KMS-11 (cell line): ENCODE measurements around the gene SUDS3.

Experiments
- H2AFZ ChIP-seq: fragments of 200-600 bp; sonication (generic); 2 replicates; pipeline ENCODE4 v1.6.1; 2016; ENCODE audit warnings: antibody characterized with exemption, mixed run types, low read depth
- H3K27ac ChIP-seq: fragments of 200-600 bp; sonication (generic); 2 replicates; pipeline ENCODE4 v1.6.1; 2016; ENCODE audit warnings: mild to moderate bottlenecking, mixed run types
- H3K27me3 ChIP-seq: fragments of 200-600 bp; sonication (generic); 2 replicates; pipeline ENCODE4 v1.6.1; 2017; ENCODE audit warnings: mild to moderate bottlenecking, low read depth, mixed run types, moderate library complexity; ENCODE audit not compliant: insufficient read depth
- H3K36me3 ChIP-seq: fragments of 200-600 bp; sonication (generic); 2 replicates; pipeline ENCODE4 v1.6.1; 2017; ENCODE audit warnings: mild to moderate bottlenecking, mixed run types; ENCODE audit not compliant: insufficient read depth
- H3K4me1 ChIP-seq: fragments of 200-600 bp; sonication (generic); 2 replicates; pipeline ENCODE4 v1.6.1; 2016; ENCODE audit warnings: mild to moderate bottlenecking, low read depth, mixed run types; ENCODE audit not compliant: poor library complexity, severe bottlenecking
- H3K4me2 ChIP-seq: fragments of 200-600 bp; sonication (generic); 2 replicates; pipeline ENCODE4 v1.7.0; 2016; ENCODE audit warnings: mild to moderate bottlenecking, mixed run types
- H3K4me3 ChIP-seq: fragments of 200-600 bp; sonication (generic); IDR thresholded peaks from 2 replicates; pipeline ENCODE4 v1.6.1; 2017; ENCODE audit warnings: low read depth, low read length, mixed read lengths; ENCODE audit not compliant: insufficient read depth
- H3K79me2 ChIP-seq: fragments of 200-600 bp; sonication (generic); 2 replicates; pipeline ENCODE4 v1.6.1; 2016; ENCODE audit warnings: low read depth, mixed run types; ENCODE audit not compliant: insufficient read depth
- H3K9ac ChIP-seq: fragments of 200-600 bp; sonication (generic); 2 replicates; pipeline ENCODE4 v1.6.1; 2016; ENCODE audit warnings: mild to moderate bottlenecking, mixed run types
- H4K20me1 ChIP-seq: fragments of 200-600 bp; sonication (generic); 2 replicates; pipeline ENCODE4 v1.6.1; 2016; ENCODE audit warnings: mild to moderate bottlenecking, mixed run types; ENCODE audit not compliant: insufficient read depth
- TF ChIP-seq, protein P1 (sequence below): fragments of 200-600 bp; sonication (generic); conservative IDR thresholded peaks from 2 replicates; pipeline ENCODE4 v1.6.1; 2017; ENCODE audit warnings: low read depth, mild to moderate bottlenecking, antibody characterized with exemption, low read length, moderate library complexity, mixed read lengths

The SUDS3 gene

DNA sequence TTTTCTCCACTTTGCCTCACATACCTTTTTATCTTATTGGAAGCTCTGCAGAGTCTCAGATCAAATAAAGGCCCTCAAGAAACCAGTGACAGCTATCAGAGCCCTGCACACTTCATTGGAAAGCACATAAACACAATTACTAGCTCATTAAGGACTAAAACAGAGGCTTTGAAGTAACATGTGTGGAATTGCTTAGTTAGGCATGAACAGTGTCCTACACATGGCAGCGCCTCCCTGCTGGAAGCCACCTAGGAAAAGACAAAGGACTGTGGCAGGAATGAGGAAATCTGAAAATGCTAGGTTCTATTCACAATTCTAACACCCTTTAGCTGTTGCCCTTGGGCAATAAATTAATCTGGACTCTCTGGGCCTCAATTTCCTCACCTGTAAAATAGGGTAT, 89.4 kb downstream of the SUDS3 start:
- Histone ChIP-seq H4K20me1 (no peaks in the 10 kb centered on the region), H3K27me3 (no peaks in the 10 kb centered on the region), H3K4me1 (no peaks in the 10 kb centered on the region), H2AFZ (no peak overlapping the region), H3K4me2 (no peak overlapping the region), H3K9ac (no peak overlapping the region), H3K36me3 (no peaks in the 10 kb centered on the region), H3K27ac (no peak overlapping the region), H3K79me2 (no peaks in the 10 kb centered on the region), H3K4me3 (no peak overlapping the region)
- TF ChIP-seq, protein P1, sequence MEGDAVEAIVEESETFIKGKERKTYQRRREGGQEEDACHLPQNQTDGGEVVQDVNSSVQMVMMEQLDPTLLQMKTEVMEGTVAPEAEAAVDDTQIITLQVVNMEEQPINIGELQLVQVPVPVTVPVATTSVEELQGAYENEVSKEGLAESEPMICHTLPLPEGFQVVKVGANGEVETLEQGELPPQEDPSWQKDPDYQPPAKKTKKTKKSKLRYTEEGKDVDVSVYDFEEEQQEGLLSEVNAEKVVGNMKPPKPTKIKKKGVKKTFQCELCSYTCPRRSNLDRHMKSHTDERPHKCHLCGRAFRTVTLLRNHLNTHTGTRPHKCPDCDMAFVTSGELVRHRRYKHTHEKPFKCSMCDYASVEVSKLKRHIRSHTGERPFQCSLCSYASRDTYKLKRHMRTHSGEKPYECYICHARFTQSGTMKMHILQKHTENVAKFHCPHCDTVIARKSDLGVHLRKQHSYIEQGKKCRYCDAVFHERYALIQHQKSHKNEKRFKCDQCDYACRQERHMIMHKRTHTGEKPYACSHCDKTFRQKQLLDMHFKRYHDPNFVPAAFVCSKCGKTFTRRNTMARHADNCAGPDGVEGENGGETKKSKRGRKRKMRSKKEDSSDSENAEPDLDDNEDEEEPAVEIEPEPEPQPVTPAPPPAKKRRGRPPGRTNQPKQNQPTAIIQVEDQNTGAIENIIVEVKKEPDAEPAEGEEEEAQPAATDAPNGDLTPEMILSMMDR: no peak
